Kidney epithelial cell (primary cell): ENCODE data around the gene CAPZA3. TPM values are rescaled to one million over a fixed set of nuclear protein-coding genes. Genes with fewer than 3 reads are reported as not detected.
A peak's percentile ranks its signal among the peaks of the same experiment; 100 is the strongest.

ENCODE experiments used
- DNase-seq: peaks from one replicate; pipeline ENCODE4 v3.0.0-alpha.2; 2010; ENCODE audit warnings: low read depth
- H3K27me3 ChIP-seq: 2 replicates; pipeline ENCODE4 v1.6.0; 2011; ENCODE audit warnings: low read length; ENCODE audit not compliant: control insufficient read depth, insufficient read depth
- H3K36me3 ChIP-seq: 2 replicates; pipeline ENCODE4 v1.5.1; 2011; ENCODE audit warnings: low read length; ENCODE audit not compliant: control insufficient read depth, insufficient read depth
- H3K4me3 ChIP-seq: 2 replicates; pipeline ENCODE4 v1.5.1; 2011; ENCODE audit warnings: low read depth, mild to moderate bottlenecking, control low read depth, low read length
- total RNA-seq: library from RNA; depleted of rRNA; stranded (reverse); fragments of >200 nt; gene quantifications from 2 replicates; pipeline ENCODE4 v1.2.3, GENCODE V29; 2015
- TF ChIP-seq, protein P1 (sequence below): IDR thresholded peaks from 2 replicates; pipeline ENCODE4 v1.5.1; 2011; ENCODE audit warnings: mild to moderate bottlenecking, moderate library complexity, low read length, control low read depth, inconsistent platforms; ENCODE audit not compliant: insufficient read depth, poor library complexity, severe bottlenecking

CAPZA3 gene
- total RNA-seq, 1 donor from 2014 or later, result not detected

DNA sequence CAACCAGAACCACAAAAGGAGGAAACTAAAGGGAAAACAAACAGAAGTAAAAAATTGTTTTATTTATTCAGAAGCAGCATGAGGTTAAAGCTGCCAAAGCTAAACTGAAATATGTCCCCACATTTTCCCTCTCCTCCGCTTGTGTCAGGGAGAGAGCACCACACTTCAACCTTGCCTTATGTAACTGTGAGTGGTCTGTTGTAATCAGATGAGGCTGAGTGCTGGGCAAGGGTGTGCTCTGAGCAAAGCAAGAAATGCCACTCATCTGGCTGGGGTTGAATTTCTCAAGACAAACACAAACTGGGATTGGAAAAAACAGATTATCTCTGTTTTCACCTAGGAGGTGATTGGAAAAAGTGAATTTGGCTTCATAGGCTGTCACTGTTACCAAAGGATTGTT is 12.2 kb downstream of the CAPZA3 start:
- Histone ChIP-seq H3K36me3 (no peaks in the 10 kb centered on the region), H3K27me3 (no peaks in the 10 kb centered on the region), H3K4me3 (no peak overlapping the region)
- DNase-seq, result no peak
- TF ChIP-seq, protein P1, sequence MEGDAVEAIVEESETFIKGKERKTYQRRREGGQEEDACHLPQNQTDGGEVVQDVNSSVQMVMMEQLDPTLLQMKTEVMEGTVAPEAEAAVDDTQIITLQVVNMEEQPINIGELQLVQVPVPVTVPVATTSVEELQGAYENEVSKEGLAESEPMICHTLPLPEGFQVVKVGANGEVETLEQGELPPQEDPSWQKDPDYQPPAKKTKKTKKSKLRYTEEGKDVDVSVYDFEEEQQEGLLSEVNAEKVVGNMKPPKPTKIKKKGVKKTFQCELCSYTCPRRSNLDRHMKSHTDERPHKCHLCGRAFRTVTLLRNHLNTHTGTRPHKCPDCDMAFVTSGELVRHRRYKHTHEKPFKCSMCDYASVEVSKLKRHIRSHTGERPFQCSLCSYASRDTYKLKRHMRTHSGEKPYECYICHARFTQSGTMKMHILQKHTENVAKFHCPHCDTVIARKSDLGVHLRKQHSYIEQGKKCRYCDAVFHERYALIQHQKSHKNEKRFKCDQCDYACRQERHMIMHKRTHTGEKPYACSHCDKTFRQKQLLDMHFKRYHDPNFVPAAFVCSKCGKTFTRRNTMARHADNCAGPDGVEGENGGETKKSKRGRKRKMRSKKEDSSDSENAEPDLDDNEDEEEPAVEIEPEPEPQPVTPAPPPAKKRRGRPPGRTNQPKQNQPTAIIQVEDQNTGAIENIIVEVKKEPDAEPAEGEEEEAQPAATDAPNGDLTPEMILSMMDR, result no peak

DNA sequence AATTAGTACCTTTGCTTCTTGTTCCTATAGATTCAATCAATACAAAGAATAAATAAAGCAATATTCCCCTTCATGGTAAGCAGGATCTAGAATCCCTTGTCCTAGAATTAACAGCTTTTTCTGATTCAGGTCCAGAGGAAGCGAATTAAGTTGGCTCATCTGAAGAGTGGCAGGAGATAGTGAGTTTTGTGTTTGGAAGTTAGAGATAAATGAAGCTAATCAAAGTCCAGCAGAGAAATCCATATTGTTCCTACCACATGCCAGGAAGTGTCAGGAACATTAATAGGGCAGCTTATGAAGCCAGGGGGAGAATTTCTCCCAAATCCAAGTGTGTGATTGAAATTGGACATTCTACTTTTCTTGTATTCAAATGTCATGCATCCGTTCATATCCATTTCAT is 13.9 kb downstream of the CAPZA3 start:
- Histone ChIP-seq H3K36me3 (no peaks in the 10 kb centered on the region), H3K27me3 (no peaks in the 10 kb centered on the region), H3K4me3 (no peak overlapping the region)
- TF ChIP-seq, protein P1, result no peak
- DNase-seq, result no peak

DNA sequence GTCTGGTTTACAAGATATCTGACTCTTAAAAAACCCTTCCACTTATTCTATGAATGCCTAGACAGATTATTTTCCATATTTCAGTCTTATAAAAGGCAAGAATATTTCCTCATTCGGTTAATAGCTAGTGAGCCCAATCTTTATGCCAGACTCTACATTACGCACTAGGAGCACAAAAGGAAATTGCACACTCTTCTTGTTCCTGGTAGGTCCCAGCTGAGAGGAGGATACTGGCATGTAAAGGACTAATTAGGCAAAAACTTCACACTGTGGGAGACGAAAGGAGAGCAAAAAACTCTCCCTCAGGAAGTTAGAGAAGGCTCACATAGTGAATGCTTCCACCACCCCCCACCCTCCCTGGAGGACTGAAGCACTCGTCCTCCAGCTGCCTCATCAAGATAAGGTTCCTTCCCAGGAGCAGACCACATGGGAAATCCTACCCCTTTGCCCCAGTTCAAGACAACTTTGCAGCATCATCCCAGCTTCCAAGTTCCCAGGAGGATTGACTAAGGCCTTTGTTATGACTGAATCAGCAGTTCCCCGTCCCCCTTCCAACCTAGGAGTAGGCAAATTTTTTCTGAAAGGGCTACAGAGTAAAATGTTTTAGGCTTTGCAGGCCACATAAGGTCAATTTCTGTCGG is 14.5 kb downstream of the CAPZA3 start:
- peak; percentile 7 for DNase-seq

DNA sequence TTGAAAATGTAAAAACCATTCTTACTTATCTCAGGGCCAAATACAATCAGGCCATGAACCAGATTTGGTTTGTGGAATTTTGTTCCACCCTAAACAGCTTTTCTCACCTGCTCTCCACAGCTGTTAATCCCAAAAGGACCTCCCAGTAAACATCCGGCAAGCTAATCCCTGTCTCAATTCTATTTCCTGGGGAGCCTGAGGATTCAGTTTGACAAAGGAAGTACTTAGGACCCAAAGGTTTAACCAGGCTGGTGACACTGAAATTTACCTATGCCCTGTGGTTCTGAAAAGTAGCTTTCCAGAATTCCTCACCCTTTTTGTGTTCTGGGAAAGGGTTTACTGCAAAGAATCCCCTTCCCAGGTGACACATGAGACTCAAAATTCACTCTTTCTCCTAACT is 15.0 kb downstream of the CAPZA3 start:
- Histone ChIP-seq H3K36me3 (no peaks in the 10 kb centered on the region), H3K27me3 (no peaks in the 10 kb centered on the region), H3K4me3 (no peak overlapping the region)
- DNase-seq, result no peak
- TF ChIP-seq, protein P1, result no peak

More for the DNA sequence above, 14.5 kb downstream of the CAPZA3 start:
- no peak overlapping the region for H3K4me3 ChIP-seq
- H3K27me3 ChIP-seq, result no peaks in the 10 kb centered on the region
- TF ChIP-seq, protein P1, result no peak
- no peaks in the 10 kb centered on the region for H3K36me3 ChIP-seq

DNA sequence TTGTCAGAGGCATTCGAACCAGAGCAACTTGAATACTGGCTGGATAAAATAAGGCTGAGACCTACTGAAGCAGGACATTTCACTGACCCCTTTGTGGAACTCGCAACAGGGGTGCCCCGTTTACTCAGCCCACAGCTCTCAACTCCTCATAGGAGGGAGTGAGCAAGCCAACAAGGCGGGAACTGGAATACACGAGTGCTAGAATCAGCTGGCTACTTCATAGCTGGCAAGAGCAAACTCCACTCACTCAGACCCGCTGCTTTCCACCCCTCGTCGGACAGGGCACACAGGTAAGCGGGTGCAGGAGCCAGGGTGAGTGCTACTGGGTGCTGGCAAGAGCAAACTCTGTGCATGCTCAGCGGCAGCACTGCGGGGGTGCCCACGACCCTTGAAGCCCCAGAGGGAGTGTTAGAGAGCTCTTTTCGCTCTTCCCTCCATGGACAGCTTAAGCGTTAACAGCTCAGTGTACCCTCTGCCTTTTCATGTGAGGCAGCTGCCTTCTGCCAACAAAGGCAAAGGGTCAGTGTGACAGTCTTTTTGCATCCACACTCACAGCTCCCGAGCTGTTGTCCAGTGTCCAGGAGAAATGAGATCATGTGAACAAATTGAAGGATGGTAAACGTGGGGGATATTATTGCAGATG is 15.7 kb downstream of the CAPZA3 start:
- Histone ChIP-seq H3K27me3 (no peaks in the 10 kb centered on the region), H3K4me3 (no peak overlapping the region), H3K36me3 (no peaks in the 10 kb centered on the region)
- no peak for DNase-seq
- TF ChIP-seq, protein P1, result no peak
